GM12892 (cell line): ENCODE data around the gene RPL22. TPM values are rescaled to one million over a fixed set of nuclear protein-coding genes. Genes with fewer than 3 reads are reported as not detected.

Source experiments
- DNase-seq: peaks from one replicate; pipeline ENCODE4 v3.0.0; 2011; ENCODE audit not compliant: insufficient read length
- FAIRE-seq: peaks from 2 replicates; lab custom pipeline; 2011; peaks lifted over from hg19 to GRCh38; lab: Jason Lieb, UNC
- POLR2A ChIP-seq: IDR thresholded peaks from 2 replicates; pipeline ENCODE4 v1.6.1; 2011; ENCODE audit warnings: low read depth, low read length, control low read depth
- POLR2AphosphoS5 ChIP-seq: IDR thresholded peaks from 2 replicates; pipeline ENCODE4 v1.6.1; 2011; ENCODE audit warnings: low read depth, low read length, control low read depth
- TAF1 ChIP-seq: IDR thresholded peaks from 2 replicates; pipeline ENCODE4 v1.6.1; 2011; ENCODE audit warnings: low read depth, mild to moderate bottlenecking, control low read depth, low read length, borderline replicate concordance
- polyA plus RNA-seq: library from polyadenylated mRNA; unstranded; fragments of >200 nt; gene quantifications from one replicate; pipeline ENCODE4 v1.2.1, GENCODE V29; 2012; ENCODE audit warnings: missing spikeins, inconsistent platforms; ENCODE audit not compliant: missing spikeins

RPL22 gene
- polyA plus RNA-seq: 1,361 TPM

- TF ChIP-seq POLR2A (peak; percentile 94), TAF1 (peak; percentile 97), POLR2AphosphoS5 (peak; percentile 93)
- FAIRE-seq (peak; percentile 99), DNase-seq (peak; percentile 91)
These were observed at the start of gene RPL22 for GRCh38 chr1:6199298-6200187. TSS of gene RPL22 (minus strand) at chr1:6199595. CDS start at chr1:6199573, 22 bp downstream.

GRCh38 chr1:6248161-6248776 is 48.9 kb upstream of the RPL22 start:
- TF ChIP-seq TAF1 (no peak), POLR2AphosphoS5 (no peak), POLR2A (no peak)
- DNase-seq: no peak
- no peak for FAIRE-seq

GRCh38 chr1:6247651-6248050 is 48.3 kb upstream of the RPL22 start:
- DNase-seq (no peak), FAIRE-seq (no peak)
- TF ChIP-seq POLR2A (no peak), TAF1 (no peak), POLR2AphosphoS5 (no peak)

- DNase-seq (peak; percentile 92), FAIRE-seq (peak; percentile 97)
- TF ChIP-seq TAF1 (no peak), POLR2AphosphoS5 (no peak), POLR2A (no peak)
These were observed 47.4 kb upstream of the RPL22 start for GRCh38 chr1:6246497-6247467.

GRCh38 chr1:6245869-6246496 is 46.6 kb upstream of the RPL22 start:
- FAIRE-seq: peak; percentile 38
- TF ChIP-seq POLR2AphosphoS5: no peak
- no peak for TF ChIP-seq TAF1
- TF ChIP-seq POLR2A: no peak
- DNase-seq: peak; percentile 67

- peak; percentile 93 for DNase-seq
- FAIRE-seq: peak; percentile 90
- TF ChIP-seq POLR2A: no peak
- TF ChIP-seq POLR2AphosphoS5: no peak
- no peak for TF ChIP-seq TAF1
These were observed 45.9 kb upstream of the RPL22 start for GRCh38 chr1:6245086-6245868.

GRCh38 chr1:6244401-6245049 is 45.1 kb upstream of the RPL22 start:
- FAIRE-seq (no peak), DNase-seq (no peak)
- TF ChIP-seq POLR2A (no peak), TAF1 (no peak), POLR2AphosphoS5 (no peak)

GRCh38 chr1:6243993-6244392 is 44.6 kb upstream of the RPL22 start, which contains the start of gene HES3:
TSS of gene HES3 (plus strand) at chr1:6244179. CDS start at chr1:6244366, 187 bp downstream.
- TF ChIP-seq TAF1 (no peak), POLR2A (no peak), POLR2AphosphoS5 (no peak)
- FAIRE-seq (no peak), DNase-seq (no peak)

- TF ChIP-seq POLR2A: no peak
- TF ChIP-seq POLR2AphosphoS5: no peak
- no peak for TF ChIP-seq TAF1
- FAIRE-seq (no peak), DNase-seq (no peak)
These were observed 43.8 kb upstream of the RPL22 start for GRCh38 chr1:6243053-6243834.
